NCI-H460 (cell line): ENCODE data around the gene XRRA1. TPM values are rescaled to one million over a fixed set of nuclear protein-coding genes. Genes with fewer than 3 reads are reported as not detected.
"Not testable (repeated sequence)": the region's sequence is repeated elsewhere in the genome, so short reads cannot be mapped to it uniquely, and the experiment has no call there.

ENCODE experiments used
- DNase-seq: peaks from one replicate; pipeline ENCODE4 v3.0.0-alpha.2; 2016; ENCODE audit warnings: low read depth; ENCODE audit errors: extremely low read depth
- small RNA-seq, 2 experiments: library from RNA; depleted of rRNA; stranded (forward); fragments of <200 nt; gene quantifications; one replicate each; pipeline ENCODE3, GENCODE V24; 2014
- total RNA-seq: library from RNA; depleted of rRNA; stranded (reverse); fragments of >200 nt; shearing (Covaris generic); gene quantifications from 2 replicates; pipeline ENCODE4 v1.2.3, GENCODE V29; 2014; rRNA removed

XRRA1 gene
- total RNA-seq, 1 experiment from 2014 or later: 25.1 TPM

- no peak for DNase-seq
These were observed 109.4 kb downstream of the XRRA1 start for GRCh38 chr11:74839446-74839845.

GRCh38 chr11:74838188-74838587 lies 110.7 kb downstream of the XRRA1 start:
- DNase-seq: no peak

- no peak for DNase-seq
These were observed 111.7 kb downstream of the XRRA1 start for GRCh38 chr11:74837191-74837590.

- no peak for DNase-seq
These were observed 122.0 kb downstream of the XRRA1 start for GRCh38 chr11:74826901-74827300.

GRCh38 chr11:74825596-74825995 lies 123.3 kb downstream of the XRRA1 start:
- not testable (repeated sequence) for DNase-seq

GRCh38 chr11:74824285-74824982 lies 124.5 kb downstream of the XRRA1 start:
- DNase-seq: no peak

- DNase-seq: no peak
These were observed 126.7 kb downstream of the XRRA1 start for GRCh38 chr11:74822170-74822569.

- DNase-seq: no peak
These were observed 128.1 kb downstream of the XRRA1 start for GRCh38 chr11:74820763-74821162.

GRCh38 chr11:74819400-74819799 lies 129.5 kb downstream of the XRRA1 start:
- DNase-seq: no peak

- no peak for DNase-seq
These were observed 130.5 kb downstream of the XRRA1 start for GRCh38 chr11:74818283-74818946.

- no peak for DNase-seq
These were observed 132.2 kb downstream of the XRRA1 start for GRCh38 chr11:74816664-74817063.

GRCh38 chr11:74815966-74816365 lies 132.9 kb downstream of the XRRA1 start:
- DNase-seq: no peak

- no peak for DNase-seq
These were observed 139.1 kb downstream of the XRRA1 start for GRCh38 chr11:74809801-74810200.

- no peak for DNase-seq
These were observed 142.6 kb downstream of the XRRA1 start for GRCh38 chr11:74806267-74806666.

- DNase-seq: no peak
These were observed 157.4 kb downstream of the XRRA1 start for GRCh38 chr11:74791333-74792100.

Small RNA genes within 50 kb of the gene (small RNA-seq; reads per million reads assigned to genes)
- 0 to 0.06 reads per million in 2 experiments for gene RN7SL239P
- gene RNU6-216P: 0 reads per million in 2 experiments

Other genes with a start within 250 kb of the XRRA1 start
- not detected in 2 replicates for gene CHRDL2, start 217.7 kb downstream of the XRRA1 start, total RNA-seq
- 11.1 and 12.3 TPM in 2 replicates for gene RNF169, start 200.2 kb downstream of the XRRA1 start, total RNA-seq
- 54.0 and 81.9 TPM in 2 replicates for gene SPCS2, start 175 bp upstream of the XRRA1 start, total RNA-seq
- gene NEU3, start 39.8 kb upstream of the XRRA1 start, total RNA-seq: 7.5 and 7.7 TPM in 2 replicates
- gene OR2AT4, start 147.8 kb upstream of the XRRA1 start, total RNA-seq: not detected in 2 replicates
- gene SLCO2B1, start 202.0 kb upstream of the XRRA1 start, total RNA-seq: 0.17 TPM in 1 of 2 replicates, not detected in the other